Brain microvascular endothelial cell (primary cell): ENCODE results near the gene PTPN18.
A peak's percentile ranks its signal among the peaks of the same experiment; 100 is the strongest.

Source experiments
- DNase-seq: peaks from one replicate; pipeline ENCODE4 v3.0.0-alpha.2; 2020
- H3K27ac ChIP-seq: fragments of 250-450 bp; sonication (Bioruptor Pico); 2 replicates; pipeline ENCODE4 v1.5.1; 2020; ENCODE audit warnings: mild to moderate bottlenecking, moderate library complexity
- H3K27me3 ChIP-seq: fragments of 250-450 bp; sonication (Bioruptor Pico); replicated peaks from 2 replicates; pipeline ENCODE4 v1.5.1; 2020; ENCODE audit warnings: mild to moderate bottlenecking
- H3K36me3 ChIP-seq: fragments of 250-450 bp; sonication (Bioruptor Pico); replicated peaks from 2 replicates; pipeline ENCODE4 v1.5.1; 2020; ENCODE audit warnings: mild to moderate bottlenecking
- H3K4me3 ChIP-seq: 2 replicates; pipeline ENCODE4 v1.5.1; 2011; ENCODE audit warnings: low read depth, mild to moderate bottlenecking, control low read depth, low read length, moderate library complexity
- CTCF ChIP-seq: IDR thresholded peaks from 2 replicates; pipeline ENCODE4 v1.5.1; 2011; ENCODE audit warnings: low read depth, mild to moderate bottlenecking, moderate library complexity, low read length, control low read depth, inconsistent platforms; ENCODE audit errors: missing control alignments
- in situ Hi-C: cut with HindIII; loops from 2 replicates; pipeline ENCODE4 v1.10.0; 2017; ENCODE audit warnings: low sequenced_read_pairs, low pct_ligation_motif_present

Gene PTPN18

GRCh38 chr2:130374587-130375290, 18.9 kb downstream of the PTPN18 start:
- no peak overlapping the region for H3K27ac ChIP-seq

GRCh38 chr2:130375291-130376266, 19.7 kb downstream of the PTPN18 start:
- Histone ChIP-seq H3K36me3 (no peaks in the 10 kb centered on the region), H3K4me3 (no peak overlapping the region), H3K27me3 (no peaks in the 10 kb centered on the region), H3K27ac (no peak overlapping the region)
- TF ChIP-seq CTCF: no peak
- DNase-seq: no peak
- in situ Hi-C loops: no loop called here

More at GRCh38 chr2:130374587-130375290, 18.9 kb downstream of the PTPN18 start:
- Histone ChIP-seq H3K27me3 (no peaks in the 10 kb centered on the region), H3K36me3 (no peaks in the 10 kb centered on the region), H3K4me3 (no peak overlapping the region)
- no peak for TF ChIP-seq CTCF
- peak; percentile 42 for DNase-seq
- in situ Hi-C loops: no loop called here

GRCh38 chr2:130376433-130377293, 20.8 kb downstream of the PTPN18 start:
- H3K27ac ChIP-seq: no peak overlapping the region
- DNase-seq: no peak
- peak; percentile 40 for TF ChIP-seq CTCF
- no peaks in the 10 kb centered on the region for H3K36me3 ChIP-seq
- no peak overlapping the region for H3K4me3 ChIP-seq
- no peaks in the 10 kb centered on the region for H3K27me3 ChIP-seq
- in situ Hi-C loops: no loop called here

- Histone ChIP-seq H3K36me3 (no peaks in the 10 kb centered on the region), H3K27me3 (no peaks in the 10 kb centered on the region), H3K27ac (no peak overlapping the region), H3K4me3 (no peak overlapping the region)
- in situ Hi-C loops: no loop called here
- no peak for DNase-seq
- no peak for TF ChIP-seq CTCF
These were observed 21.6 kb downstream of the PTPN18 start for GRCh38 chr2:130377491-130377890.

GRCh38 chr2:130378206-130378897, 22.5 kb downstream of the PTPN18 start:
- in situ Hi-C loops: no loop called here
- no peak overlapping the region for H3K27ac ChIP-seq
- DNase-seq: no peak

More at GRCh38 chr2:130378206-130378897, 22.5 kb downstream of the PTPN18 start:
- no peak overlapping the region for H3K4me3 ChIP-seq
- TF ChIP-seq CTCF: no peak
- no peaks in the 10 kb centered on the region for H3K27me3 ChIP-seq
- no peaks in the 10 kb centered on the region for H3K36me3 ChIP-seq
